GM21529 (cell line): ENCODE results near the gene MYL5.
A peak's percentile ranks its signal among the peaks of the same experiment; 100 is the strongest.
"Not testable (repeated sequence)": the region's sequence is repeated elsewhere in the genome, so short reads cannot be mapped to it uniquely, and the experiment has no call there.

ENCODE experiments used
- ATAC-seq: cut with Tn5 transposase; IDR thresholded peaks from one replicate; pipeline ENCODE4 v1.9.1; 2021; ENCODE audit not compliant: unreplicated experiment

MYL5 gene

GRCh38 chr4:674172-675035, at the start of gene MYL5, which contains the start of gene ATP5ME:
MYL5 (plus strand) TSS chr4:674542; CDS start chr4:678027, 3,485 bp downstream.
ATP5ME (minus strand) TSS chr4:674276; CDS start chr4:674247, 29 bp downstream.
- peak; percentile 69 for ATAC-seq

- ATAC-seq = no peak
Observed at GRCh38 chr4:624705-625590, 49.4 kb upstream of the MYL5 start, which contains the start of gene PDE6B. PDE6B (plus strand) TSS chr4:625573; CDS start chr4:625627, 54 bp downstream.

GRCh38 chr4:625631-626161, 48.6 kb upstream of the MYL5 start:
- ATAC-seq = no peak

- no peak for ATAC-seq
Observed at GRCh38 chr4:626201-627091, 47.9 kb upstream of the MYL5 start.

GRCh38 chr4:627347-628125, 46.8 kb upstream of the MYL5 start:
- no peak for ATAC-seq

- no peak for ATAC-seq
Observed at GRCh38 chr4:628311-628741, 46.0 kb upstream of the MYL5 start.

GRCh38 chr4:628821-629635, 45.3 kb upstream of the MYL5 start:
- no peak for ATAC-seq

GRCh38 chr4:629636-629914, 44.8 kb upstream of the MYL5 start:
- no peak for ATAC-seq

- ATAC-seq = no peak
Observed at GRCh38 chr4:629915-630641, 44.3 kb upstream of the MYL5 start.

- no peak for ATAC-seq
Observed at GRCh38 chr4:630656-631055, 43.7 kb upstream of the MYL5 start.

GRCh38 chr4:632196-632790, 42.0 kb upstream of the MYL5 start:
- no peak for ATAC-seq

GRCh38 chr4:632926-633325, 41.4 kb upstream of the MYL5 start:
- no peak for ATAC-seq

- ATAC-seq = no peak
Observed at GRCh38 chr4:633406-633805, 40.9 kb upstream of the MYL5 start.

GRCh38 chr4:633976-634598, 40.3 kb upstream of the MYL5 start:
- no peak for ATAC-seq

- ATAC-seq = no peak
Observed at GRCh38 chr4:634599-634985, 39.8 kb upstream of the MYL5 start.

GRCh38 chr4:635066-635835, 39.1 kb upstream of the MYL5 start:
- ATAC-seq = not testable (repeated sequence)
